ENCODE data around the gene TENM4. TPM values are rescaled to one million over a fixed set of nuclear protein-coding genes. Genes with fewer than 3 reads are reported as not detected.

Gene TENM4
- total RNA-seq, 4 donors from 2014 or later: 0.02 to 0.82 (median 0.23) TPM

DNA sequence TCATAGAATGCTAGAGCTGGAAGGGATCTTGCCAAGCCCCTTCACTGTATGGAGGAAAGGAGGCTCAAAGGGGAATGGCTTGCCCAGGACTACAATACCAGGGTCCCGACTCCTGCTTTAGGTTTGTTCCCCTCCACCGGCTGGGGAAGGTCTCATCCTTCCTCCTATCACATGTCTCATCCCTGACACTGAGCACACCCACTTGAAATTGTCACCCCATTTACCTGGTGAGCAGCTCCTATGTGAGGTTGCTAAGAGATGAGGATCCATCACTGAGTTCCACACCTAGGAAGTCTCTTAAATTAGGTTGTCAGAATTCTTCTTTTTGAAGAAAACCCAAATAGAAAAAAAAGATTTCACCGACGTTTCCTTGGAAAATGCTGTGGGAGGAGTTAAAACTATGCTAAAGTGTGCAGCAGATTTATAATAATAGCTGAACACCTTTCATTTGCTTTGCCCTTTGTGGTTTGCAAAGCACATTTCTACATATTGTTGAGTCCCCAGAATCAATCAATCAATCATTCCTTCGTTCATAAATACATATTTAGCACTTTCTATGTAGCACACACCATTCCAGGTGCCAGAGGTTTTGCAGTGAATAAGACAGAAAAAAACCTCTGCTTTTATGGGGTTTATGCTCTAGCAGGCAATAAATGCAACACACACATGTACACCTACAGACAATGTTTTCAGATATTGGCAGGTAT, 91.7 kb downstream of the TENM4 start:
- no peak for TF ChIP-seq POLR2A (IDR thresholded peaks at IDR 0.05)
- TF ChIP-seq, protein P1, sequence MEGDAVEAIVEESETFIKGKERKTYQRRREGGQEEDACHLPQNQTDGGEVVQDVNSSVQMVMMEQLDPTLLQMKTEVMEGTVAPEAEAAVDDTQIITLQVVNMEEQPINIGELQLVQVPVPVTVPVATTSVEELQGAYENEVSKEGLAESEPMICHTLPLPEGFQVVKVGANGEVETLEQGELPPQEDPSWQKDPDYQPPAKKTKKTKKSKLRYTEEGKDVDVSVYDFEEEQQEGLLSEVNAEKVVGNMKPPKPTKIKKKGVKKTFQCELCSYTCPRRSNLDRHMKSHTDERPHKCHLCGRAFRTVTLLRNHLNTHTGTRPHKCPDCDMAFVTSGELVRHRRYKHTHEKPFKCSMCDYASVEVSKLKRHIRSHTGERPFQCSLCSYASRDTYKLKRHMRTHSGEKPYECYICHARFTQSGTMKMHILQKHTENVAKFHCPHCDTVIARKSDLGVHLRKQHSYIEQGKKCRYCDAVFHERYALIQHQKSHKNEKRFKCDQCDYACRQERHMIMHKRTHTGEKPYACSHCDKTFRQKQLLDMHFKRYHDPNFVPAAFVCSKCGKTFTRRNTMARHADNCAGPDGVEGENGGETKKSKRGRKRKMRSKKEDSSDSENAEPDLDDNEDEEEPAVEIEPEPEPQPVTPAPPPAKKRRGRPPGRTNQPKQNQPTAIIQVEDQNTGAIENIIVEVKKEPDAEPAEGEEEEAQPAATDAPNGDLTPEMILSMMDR (IDR thresholded peaks at IDR 0.05 in 4 of 5, conservative IDR thresholded peaks at IDR 0.05 in 1 of 5): no peak
- in situ Hi-C loops (cut with MboI; ENCODE audit: low sequenced_read_pairs in 4 of 4): no loop called here
- intact Hi-C loops (cut with DNase I; ENCODE audit: low total_unique reads): no loop called here

DNA sequence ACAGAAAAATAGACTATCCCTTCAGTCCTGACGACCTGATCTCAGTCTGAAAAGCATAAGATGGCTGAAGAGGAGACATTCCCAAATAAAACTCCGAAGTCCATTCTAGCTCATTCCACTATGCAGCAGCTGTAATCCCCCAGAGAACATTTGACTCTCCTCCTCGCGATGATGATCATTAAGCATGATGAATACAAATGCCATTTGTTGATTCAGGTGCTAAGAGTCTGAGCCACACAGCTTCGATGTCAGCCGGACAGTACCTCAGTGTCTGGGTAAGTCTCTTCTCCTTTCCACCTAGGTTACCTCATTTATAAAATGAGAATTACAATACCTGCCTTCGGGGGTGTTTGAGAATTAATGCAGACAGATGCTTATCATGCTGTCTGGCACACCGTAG, 94.8 kb downstream of the TENM4 start:
- H3K4me3 ChIP-seq: no peak overlapping the region
- H3K27ac ChIP-seq: no peak overlapping the region
- DNase-seq (no peak), ATAC-seq (no peak)
- in situ Hi-C loops (cut with MboI; ENCODE audit: low sequenced_read_pairs in 4 of 4) (no loop called here), intact Hi-C loops (cut with DNase I; ENCODE audit: low total_unique reads) (no loop called here)
- peaks cover 0 to 4% (median 0%) of the 10 kb centered on the region in 3 donors for H3K27me3 ChIP-seq
- H3K9me3 ChIP-seq: no peaks in the 10 kb centered on the region
- no peaks in the 10 kb centered on the region for H3K36me3 ChIP-seq
- TF ChIP-seq, protein P1 (IDR thresholded peaks at IDR 0.05 in 4 of 5, conservative IDR thresholded peaks at IDR 0.05 in 1 of 5): no peak
- no peak for TF ChIP-seq POLR2A (IDR thresholded peaks at IDR 0.05)
- no peaks in the 10 kb centered on the region for H3K4me1 ChIP-seq

More for the DNA sequence above, 91.7 kb downstream of the TENM4 start:
- no peaks in the 10 kb centered on the region for H3K9me3 ChIP-seq
- H3K4me3 ChIP-seq: no peak overlapping the region
- H3K27ac ChIP-seq: no peak overlapping the region
- no peak for ATAC-seq
- H3K4me1 ChIP-seq: no peaks in the 10 kb centered on the region
- peaks cover 0 to 4% (median 0%) of the 10 kb centered on the region in 3 donors for H3K27me3 ChIP-seq
- no peak for DNase-seq
- no peaks in the 10 kb centered on the region for H3K36me3 ChIP-seq

DNA sequence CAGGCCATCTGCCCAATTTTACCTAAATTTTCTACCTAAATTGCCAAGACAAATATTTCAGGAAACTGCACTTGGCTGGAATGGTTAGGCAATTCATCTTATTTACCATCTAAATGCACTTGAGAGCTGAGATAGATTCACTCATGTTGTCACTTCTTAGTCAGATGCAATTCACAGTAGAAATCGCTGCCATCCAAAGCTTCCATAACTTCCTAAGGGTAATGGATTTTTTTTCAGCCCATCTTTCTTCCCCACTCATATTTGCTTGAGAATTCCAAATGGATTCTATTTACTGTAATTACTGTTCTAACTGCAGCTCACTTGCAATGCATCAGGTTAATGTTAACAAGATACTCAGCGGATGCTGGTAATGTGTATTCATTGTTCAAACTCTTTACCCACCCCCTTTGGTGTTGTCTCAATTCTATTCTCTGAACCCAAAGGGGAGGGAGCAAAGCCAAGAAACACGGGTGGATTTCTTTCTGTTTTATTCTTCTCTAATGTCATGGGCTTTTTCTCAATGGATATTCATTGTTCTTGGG, 96.0 kb downstream of the TENM4 start:
- intact Hi-C loops (cut with DNase I; ENCODE audit: low total_unique reads): no loop called here
- ATAC-seq: no peak
- no peaks in the 10 kb centered on the region for H3K36me3 ChIP-seq

DNA sequence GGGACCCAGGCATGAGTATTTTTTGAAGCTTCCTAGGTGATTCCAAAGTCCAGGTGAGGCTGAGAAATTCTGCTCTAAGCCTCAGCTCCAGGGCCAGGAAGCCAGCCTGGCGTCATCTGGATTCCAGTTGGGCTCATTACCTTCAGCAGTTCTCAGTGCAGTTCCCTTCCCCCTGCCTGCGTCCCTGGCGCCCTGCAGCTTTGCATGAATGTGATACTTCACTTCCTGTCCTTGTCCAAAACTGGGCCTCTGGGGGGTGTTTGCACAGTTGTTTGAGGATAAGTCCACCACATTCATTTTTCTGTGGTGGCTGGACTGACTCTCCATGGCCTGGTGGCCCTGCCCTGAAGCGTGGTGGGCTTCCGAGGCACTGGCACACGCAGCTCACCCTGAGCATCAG, 98.1 kb downstream of the TENM4 start:
- DNase-seq (no peak), ATAC-seq (no peak)
- H3K4me3 ChIP-seq: no peak overlapping the region
- H3K27me3 ChIP-seq: no peaks in the 10 kb centered on the region
- no peaks in the 10 kb centered on the region for H3K9me3 ChIP-seq
- TF ChIP-seq, protein P1 (IDR thresholded peaks at IDR 0.05 in 4 of 5, conservative IDR thresholded peaks at IDR 0.05 in 1 of 5): no peak
- no peak for TF ChIP-seq POLR2A (IDR thresholded peaks at IDR 0.05)
- H3K27ac ChIP-seq: no peak overlapping the region
- H3K4me1 ChIP-seq: no peaks in the 10 kb centered on the region
- intact Hi-C loops (cut with DNase I; ENCODE audit: low total_unique reads) (no loop called here), in situ Hi-C loops (cut with MboI; ENCODE audit: low sequenced_read_pairs in 4 of 4) (no loop called here)
- no peaks in the 10 kb centered on the region for H3K36me3 ChIP-seq

More for the DNA sequence above, 96.0 kb downstream of the TENM4 start:
- no peak overlapping the region for H3K27ac ChIP-seq
- H3K9me3 ChIP-seq: no peaks in the 10 kb centered on the region
- peaks cover 0 to 4% (median 0%) of the 10 kb centered on the region in 3 donors for H3K27me3 ChIP-seq
- no peak for DNase-seq
- H3K4me1 ChIP-seq: no peaks in the 10 kb centered on the region
- no peak overlapping the region for H3K4me3 ChIP-seq
- in situ Hi-C loops (cut with MboI; ENCODE audit: low sequenced_read_pairs in 4 of 4): no loop called here
- no peak for TF ChIP-seq POLR2A (IDR thresholded peaks at IDR 0.05)
- TF ChIP-seq, protein P1 (IDR thresholded peaks at IDR 0.05 in 4 of 5, conservative IDR thresholded peaks at IDR 0.05 in 1 of 5): no peak

Data from gastrocnemius medialis (tissue), 4 donors.